Stimulated activated CD8-positive, alpha-beta memory T cell treated with anti-CD3 and anti-CD28 coated beads, Interleukin-4, amount 100 ng/mL, for 24 hours (primary cell): ENCODE measurements around the gene PLEKHG3.

Experiments
- DNase-seq: peaks from one replicate; pipeline ENCODE4 v3.0.0-alpha.2; 2020; ENCODE audit warnings: low read depth

PLEKHG3 gene

GRCh38 chr14:64788706-64789105 lies 84.5 kb downstream of the PLEKHG3 start:
- DNase-seq: no peak

DNA sequence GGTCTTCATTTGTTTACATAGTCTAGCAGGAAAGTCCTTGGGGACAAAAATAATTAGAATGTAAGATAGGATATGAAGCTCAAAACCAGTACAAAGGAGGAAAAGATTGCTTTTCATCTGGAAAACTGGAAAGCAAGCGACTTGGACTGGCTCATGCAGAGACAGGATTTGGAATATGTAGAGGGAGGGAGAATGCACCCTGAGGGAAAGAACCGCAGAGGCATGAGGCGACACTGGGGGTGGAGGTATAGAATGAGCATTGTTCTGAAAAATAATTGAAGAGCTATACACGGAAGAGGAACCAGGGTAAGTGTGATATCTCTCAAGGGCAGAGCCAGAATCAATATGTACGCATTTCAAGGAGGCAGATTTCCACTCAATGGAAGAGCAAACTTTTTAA lies 85.5 kb downstream of the PLEKHG3 start:
- DNase-seq: no peak

- no peak for DNase-seq
Observed at GRCh38 chr14:64790478-64790877, 86.3 kb downstream of the PLEKHG3 start.

GRCh38 chr14:64792231-64792630 lies 88.0 kb downstream of the PLEKHG3 start:
- DNase-seq: no peak

DNA sequence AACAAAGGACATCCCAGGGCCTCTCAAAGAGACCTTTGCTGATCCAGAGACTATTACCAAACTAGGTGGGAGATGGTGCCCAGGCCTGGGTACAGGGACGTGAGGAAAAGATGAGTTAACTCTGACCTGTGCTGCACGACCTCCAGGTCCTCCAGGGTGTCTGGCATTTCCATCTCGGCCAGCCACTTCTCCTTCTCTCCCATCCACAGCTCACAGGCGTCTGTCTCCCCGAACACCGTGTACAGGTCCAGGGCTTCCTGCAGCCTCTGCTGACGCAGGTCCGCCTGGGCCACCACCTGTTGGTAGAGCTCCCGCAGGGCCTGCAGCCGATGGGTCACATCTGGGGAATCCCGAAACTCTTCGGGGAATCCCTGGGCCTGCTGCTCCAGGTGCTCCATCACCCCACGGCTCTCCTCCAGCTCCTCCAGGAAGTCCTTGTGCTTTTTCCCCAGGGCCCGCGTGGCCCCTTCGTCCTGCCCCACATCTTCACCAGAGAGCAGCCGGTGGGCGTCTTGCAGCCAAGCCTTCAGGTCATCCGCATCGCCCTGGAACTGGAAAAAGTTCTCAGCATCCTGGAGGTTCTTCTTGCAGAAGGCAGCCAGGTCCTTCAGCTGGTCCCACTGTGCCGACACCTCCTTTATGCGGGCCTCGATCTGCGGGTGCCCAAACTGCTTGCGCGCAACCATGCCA lies 88.8 kb downstream of the PLEKHG3 start:
- DNase-seq: no peak

DNA sequence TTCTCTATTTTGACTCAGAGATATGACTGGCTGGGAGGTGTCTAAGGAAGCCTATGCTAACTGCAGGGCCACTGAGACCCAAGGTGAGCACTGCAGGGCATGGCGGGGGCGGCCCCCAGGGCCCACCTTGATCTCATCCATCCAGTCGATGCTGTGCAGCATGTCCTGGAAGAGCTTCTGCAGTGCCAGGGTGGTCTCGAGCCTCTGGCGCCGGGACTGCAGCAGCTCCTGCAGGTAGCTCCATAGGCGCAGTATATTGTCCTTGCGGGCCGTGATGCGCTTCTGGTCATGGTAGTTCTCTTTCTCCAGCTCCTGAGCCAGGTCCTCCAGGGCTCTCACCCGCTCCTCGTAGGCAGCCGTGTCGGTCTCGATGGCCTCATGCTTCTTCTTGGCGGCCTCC lies 91.0 kb downstream of the PLEKHG3 start:
- no peak for DNase-seq

- no peak for DNase-seq
Observed at GRCh38 chr14:64795921-64796320, 91.7 kb downstream of the PLEKHG3 start.

GRCh38 chr14:64796369-64796768 lies 92.1 kb downstream of the PLEKHG3 start:
- no peak for DNase-seq

- DNase-seq: no peak
Observed at GRCh38 chr14:64799555-64799954, 95.3 kb downstream of the PLEKHG3 start.
